GM12891 (cell line): ENCODE data around the gene TMTC2.

Source experiments
- PAX5 ChIP-seq: IDR thresholded peaks from 2 replicates; pipeline ENCODE4 v1.6.1; 2011; ENCODE audit warnings: low read length, moderate library complexity, mild to moderate bottlenecking; ENCODE audit not compliant: insufficient read depth, severe bottlenecking
- POLR2A ChIP-seq: IDR thresholded peaks from 2 replicates; pipeline ENCODE4 v1.6.1; 2011; ENCODE audit warnings: low read depth, low read length, control low read depth
- POLR2AphosphoS5 ChIP-seq: IDR thresholded peaks from 2 replicates; pipeline ENCODE4 v1.6.1; 2011; ENCODE audit warnings: low read depth, low read length, control low read depth
- POU2F2 ChIP-seq: IDR thresholded peaks from 2 replicates; pipeline ENCODE4 v1.6.1; 2011; ENCODE audit warnings: low read depth, mild to moderate bottlenecking, control low read depth, low read length, moderate library complexity
- SPI1 ChIP-seq: IDR thresholded peaks from 2 replicates; pipeline ENCODE4 v1.6.1; 2011; ENCODE audit warnings: low read depth, low read length, control low read depth
- TAF1 ChIP-seq: IDR thresholded peaks from 2 replicates; pipeline ENCODE4 v1.6.1; 2011; ENCODE audit warnings: low read depth, low read length, control low read depth

DNA sequence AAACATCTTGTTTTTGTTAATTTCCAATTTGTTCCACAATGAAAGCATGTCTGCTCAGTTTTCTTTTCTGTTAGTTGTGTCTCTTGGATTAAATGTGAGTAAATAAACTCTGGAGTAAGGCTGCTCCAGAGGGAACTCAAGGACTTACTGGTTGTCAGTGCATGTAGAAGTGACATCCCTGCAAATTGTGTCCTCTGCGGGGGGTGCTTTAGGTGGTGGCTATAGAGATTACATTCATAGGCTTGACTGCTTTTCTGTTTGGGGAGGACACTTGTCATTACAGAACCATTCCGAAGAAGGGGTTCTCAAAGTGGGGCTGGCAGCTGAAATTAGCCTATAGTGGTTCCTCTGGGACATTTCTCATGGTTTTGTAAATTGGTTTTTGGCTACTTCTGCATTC, 8.8 kb downstream of the TMTC2 start:
- TF ChIP-seq SPI1: no peak
- TF ChIP-seq POLR2A: no peak
- TF ChIP-seq TAF1: no peak
- no peak for TF ChIP-seq POLR2AphosphoS5
- TF ChIP-seq PAX5: no peak
- TF ChIP-seq POU2F2: no peak
